LHCN-M2 (cell line): ENCODE results near the gene HEG1. TPM values are rescaled to one million over a fixed set of nuclear protein-coding genes. Genes with fewer than 3 reads are reported as not detected.

Experiments
- DNase-seq: peaks from one replicate; pipeline ENCODE4 v3.0.0-alpha.2; 2012; ENCODE audit warnings: low read depth
- total RNA-seq: library from RNA; depleted of rRNA; stranded (reverse); fragments of >200 nt; gene quantifications from 2 replicates; pipeline ENCODE4 v1.2.3, GENCODE V29; 2014

HEG1 gene
- total RNA-seq, 1 experiment from 2014 or later: 28.0 TPM

GRCh38 chr3:125017406-125017805 lies 38.4 kb downstream of the HEG1 start:
- no peak for DNase-seq

GRCh38 chr3:125014570-125015179 lies 41.1 kb downstream of the HEG1 start:
- no peak for DNase-seq

- DNase-seq: no peak
Measured at GRCh38 chr3:125013095-125013494, 42.7 kb downstream of the HEG1 start.

- DNase-seq: no peak
Measured at GRCh38 chr3:125011941-125012340, 43.9 kb downstream of the HEG1 start.

GRCh38 chr3:125010393-125010792 lies 45.4 kb downstream of the HEG1 start:
- DNase-seq: no peak

GRCh38 chr3:125008766-125009165 lies 47.0 kb downstream of the HEG1 start:
- no peak for DNase-seq

- DNase-seq: no peak
Measured at GRCh38 chr3:125006291-125006731, 49.5 kb downstream of the HEG1 start.

GRCh38 chr3:125005676-125006075 lies 50.1 kb downstream of the HEG1 start:
- no peak for DNase-seq

GRCh38 chr3:125005222-125005621 lies 50.6 kb downstream of the HEG1 start:
- no peak for DNase-seq

- DNase-seq: no peak
Measured at GRCh38 chr3:125003859-125004595, 51.8 kb downstream of the HEG1 start.

- DNase-seq: peak; percentile 85
Measured at GRCh38 chr3:125003369-125003853, 52.4 kb downstream of the HEG1 start.

- DNase-seq: no peak
Measured at GRCh38 chr3:125002414-125003368, 53.1 kb downstream of the HEG1 start.

GRCh38 chr3:125001557-125002413 lies 54.0 kb downstream of the HEG1 start:
- no peak for DNase-seq

GRCh38 chr3:125000661-125001060 lies 55.1 kb downstream of the HEG1 start:
- no peak for DNase-seq

- no peak for DNase-seq
Measured at GRCh38 chr3:124999897-125000435, 55.8 kb downstream of the HEG1 start.

- no peak for DNase-seq
Measured at GRCh38 chr3:124999317-124999716, 56.5 kb downstream of the HEG1 start.

- DNase-seq: no peak
Measured at GRCh38 chr3:124998247-124998630, 57.6 kb downstream of the HEG1 start.

- DNase-seq: no peak
Measured at GRCh38 chr3:124997303-124998246, 58.2 kb downstream of the HEG1 start.

GRCh38 chr3:124995460-124995994 lies 60.3 kb downstream of the HEG1 start:
- DNase-seq: peak; percentile 50
